NCI-H1048 (cell line): ENCODE measurements around the gene LAMA3.

Experiments used
- DNase-seq: peaks from one replicate; lab custom pipeline; 2025; lab: John Stamatoyannopoulos, UW

The LAMA3 gene

GRCh38 chr18:23852236-23853045 is 163.2 kb downstream of the LAMA3 start:
- no peak for DNase-seq

GRCh38 chr18:23853448-23854195 is 164.4 kb downstream of the LAMA3 start:
- DNase-seq, result no peak

- no peak for DNase-seq
Measured at GRCh38 chr18:23855721-23856120, 166.5 kb downstream of the LAMA3 start.

GRCh38 chr18:23856466-23857163 is 167.4 kb downstream of the LAMA3 start:
- DNase-seq, result no peak

GRCh38 chr18:23857164-23857552 is 167.9 kb downstream of the LAMA3 start:
- no peak for DNase-seq

GRCh38 chr18:23857756-23858155 is 168.5 kb downstream of the LAMA3 start:
- DNase-seq, result no peak

GRCh38 chr18:23859466-23860336 is 170.4 kb downstream of the LAMA3 start:
- no peak for DNase-seq

- no peak for DNase-seq
Measured at GRCh38 chr18:23861326-23861725, 172.1 kb downstream of the LAMA3 start.

GRCh38 chr18:23861805-23862470 is 172.7 kb downstream of the LAMA3 start:
- peak; percentile 39 for DNase-seq

GRCh38 chr18:23864624-23865023 is 175.4 kb downstream of the LAMA3 start:
- no peak for DNase-seq

GRCh38 chr18:23867006-23867405 is 177.8 kb downstream of the LAMA3 start:
- DNase-seq, result no peak

- no peak for DNase-seq
Measured at GRCh38 chr18:23868136-23868785, 179.0 kb downstream of the LAMA3 start.

- no peak for DNase-seq
Measured at GRCh38 chr18:23870676-23871380, 181.6 kb downstream of the LAMA3 start.

- no peak for DNase-seq
Measured at GRCh38 chr18:23871410-23871809, 182.2 kb downstream of the LAMA3 start.

GRCh38 chr18:23872701-23873550 is 183.7 kb downstream of the LAMA3 start:
- no peak for DNase-seq

- no peak for DNase-seq
Measured at GRCh38 chr18:23875966-23876895, 187.0 kb downstream of the LAMA3 start.

GRCh38 chr18:23876921-23877320 is 187.7 kb downstream of the LAMA3 start:
- DNase-seq, result no peak

GRCh38 chr18:23877371-23877770 is 188.1 kb downstream of the LAMA3 start:
- DNase-seq, result no peak
